ENCODE measurements around the gene PRR29. TPM values are rescaled to one million over a fixed set of nuclear protein-coding genes. Genes with fewer than 3 reads are reported as not detected.

The PRR29 gene
- total RNA-seq, 4 donors from 2014 or later, result 0.20 to 1.3 (median 0.63) TPM; not detected in 1

Other genes starting within 250 kb of the PRR29 start
- 10 to 100 TPM; 43.7 to 62.0 (median 51.0) TPM for gene CCDC47, start 224.8 kb upstream of the PRR29 start, total RNA-seq
- gene DDX42, start 224.2 kb upstream of the PRR29 start, total RNA-seq, result 100 to 1,000 TPM; 106 to 154 (median 123) TPM
- gene PSMC5, start 170.9 kb upstream of the PRR29 start, total RNA-seq, result 100 to 1,000 TPM in 2 of 4 donors, 10 to 100 TPM in 2; 62.1 to 116 (median 103) TPM
- 10 to 100 TPM; 32.8 to 69.3 (median 43.2) TPM for gene FTSJ3, start 170.7 kb upstream of the PRR29 start, total RNA-seq
- gene SMARCD2, start 155.7 kb upstream of the PRR29 start, total RNA-seq, result 100 to 1,000 TPM; 241 to 402 (median 302) TPM
- gene CSH2, start 124.7 kb upstream of the PRR29 start, total RNA-seq, result not detected
- gene GH2, start 116.4 kb upstream of the PRR29 start, total RNA-seq, result not detected
- not detected for gene CSH1, start 101.8 kb upstream of the PRR29 start, total RNA-seq
- not detected for gene CSHL1, start 87.1 kb upstream of the PRR29 start, total RNA-seq
- not detected for gene GH1, start 79.5 kb upstream of the PRR29 start, total RNA-seq
- 10 to 100 TPM in 2 of 4 donors, 1 to 10 TPM in 2; 8.6 to 10.9 (median 9.9) TPM for gene CD79B, start 66.0 kb upstream of the PRR29 start, total RNA-seq
- gene SCN4A, start 25.4 kb upstream of the PRR29 start, total RNA-seq, result 1 to 10 TPM in 2 of 4 donors, under 1 TPM in 2; 0.21 to 2.4 (median 1.1) TPM
- 10 to 100 TPM; 18.0 to 95.1 (median 36.3) TPM for gene ICAM2, start 22.3 kb downstream of the PRR29 start, total RNA-seq
- gene ERN1, start 131.8 kb downstream of the PRR29 start, total RNA-seq, result 10 to 100 TPM in 3 of 4 donors, 1 to 10 TPM in 1; 8.7 to 17.7 (median 13.5) TPM